Stomach (tissue), 9 donors: ENCODE data around the gene SULT6B1. TPM values are rescaled to one million over a fixed set of nuclear protein-coding genes. Genes with fewer than 3 reads are reported as not detected.

Experiments used
- DNase-seq, 2 donors: peaks; one replicate each; pipeline versions ENCODE4 v3.0.0 to v3.0.0-alpha.2; 2013 to 2019
- H3K27ac ChIP-seq, 5 donors: fragments of 200-600 bp in 4 of 5; sonication (generic) in 4 of 5; one replicate each; pipeline ENCODE4 v1.5.1; 2013 to 2019; ENCODE audit warnings: mild to moderate bottlenecking in 1 of 5, moderate library complexity in 1 of 5
- H3K27me3 ChIP-seq, 3 donors: fragments of 200-600 bp; sonication (generic); one replicate each; pipeline ENCODE4 v1.5.1; 2017 to 2019; ENCODE audit warnings: mixed run types in 1 of 3
- H3K36me3 ChIP-seq, 4 donors: fragments of 200-600 bp; sonication (generic); 1 replicate in 3 of 4; 2 replicates in 1 of 4; pipeline ENCODE4 v1.5.1; 2016 to 2019
- H3K4me1 ChIP-seq, 4 donors: fragments of 200-600 bp; sonication (generic); one replicate each; pipeline ENCODE4 v1.5.1; 2016 to 2019
- H3K4me3 ChIP-seq, 4 donors: fragments of 200-600 bp; sonication (generic) in 3 of 4; one replicate each; pipeline ENCODE4 v1.5.1; 2016 to 2019; ENCODE audit warnings: mild to moderate bottlenecking in 1 of 4
- H3K9me3 ChIP-seq, 4 donors: fragments of 200-600 bp; sonication (generic); one replicate each; pipeline ENCODE4 v1.5.1; 2016 to 2019
- CTCF ChIP-seq, 7 experiments: fragments of 450-650 bp in 4 of 7; fragments of 200-600 bp in 3 of 7; sonication (generic) in 3 of 7; IDR thresholded peaks; one replicate each; pipeline ENCODE4 v1.5.1; 2016 to 2019; ENCODE audit warnings: antibody characterized with exemption in 7 of 7, control low read depth in 2 of 7, mild to moderate bottlenecking in 1 of 7
- EP300 ChIP-seq: sonication (generic); formaldehyde crosslinking; IDR thresholded peaks from one replicate; pipeline ENCODE4 v1.6.1; 2017; ENCODE audit warnings: antibody characterized with exemption
- POLR2A ChIP-seq, 4 donors: fragments of 450-650 bp; IDR thresholded peaks; one replicate each; pipeline ENCODE4 v1.6.1; 2016; ENCODE audit warnings: antibody characterized with exemption in 4 of 4, control low read depth in 2 of 4, mild to moderate bottlenecking in 1 of 4, moderate library complexity in 1 of 4
- POLR2AphosphoS5 ChIP-seq, 3 donors: sonication (generic); formaldehyde crosslinking; IDR thresholded peaks; one replicate each; pipeline ENCODE4 v1.6.1; 2016; ENCODE audit warnings: antibody characterized with exemption in 3 of 3
- WGBS, 5 donors: extraction: QIAGEN DNeasy Blood & Tissue Kit in 3 of 5; methylation state at CpG; one replicate each; pipeline versions ENCODE4 v1.1.5 to v1.1.7; 2013 to 2018; 5-methylcytosine and 5-hydroxymethylcytosine counted together
- intact Hi-C: fragments of 100-400 bp; cut with DNase I; formaldehyde crosslinking; loops from one replicate; pipeline ENCODE4 v1.15.1; 2023; ENCODE audit warnings: low total_unique reads
- polyA plus RNA-seq, 3 donors: library from polyadenylated mRNA; stranded (reverse); fragments of 200-250 nt; gene quantifications; one replicate each; pipeline ENCODE4 v1.2.3, GENCODE V29; 2013
- total RNA-seq, 5 donors: library from RNA; depleted of rRNA; stranded (reverse); fragments of >200 nt; gene quantifications; one replicate each; pipeline versions ENCODE4 v1.1.0 to v1.2.3, GENCODE V29; 2014 to 2016
- donor health status: healthy with polysubstance abuse.
- donor health status: Bipolar disorder and iron deficiency.
- donor health status: healthy.

The SULT6B1 gene
- total and polyA plus RNA-seq, 8 donors: not detected

DNA sequence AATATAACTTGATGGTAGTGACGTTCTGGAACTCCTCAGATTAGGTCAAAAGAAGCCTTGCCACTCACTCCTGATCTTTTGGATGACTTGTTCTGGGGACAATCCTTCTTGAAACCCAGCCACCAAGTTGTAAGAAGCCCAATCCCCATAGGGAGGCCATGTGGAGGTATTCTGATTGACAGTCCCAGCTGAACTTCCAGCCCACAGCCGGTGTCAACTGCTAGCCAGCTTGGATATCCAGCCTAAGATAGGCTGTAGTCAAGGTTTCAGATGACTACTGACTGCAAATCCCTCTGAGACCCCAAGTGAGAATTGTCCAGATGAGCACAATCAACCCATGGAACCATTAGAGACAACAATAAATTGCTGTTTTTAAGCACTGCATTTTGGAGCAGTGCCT, 63.1 kb downstream of the SULT6B1 start:
- 95 to 100% (median 98%) methylated on average over 2 of the region's 2 CpGs for WGBS, 5 donors

GRCh38 chr2:37119157-37119556, 69.3 kb downstream of the SULT6B1 start:
- no peak for TF ChIP-seq POLR2A (IDR thresholded peaks at IDR 0.05)
- no peak for TF ChIP-seq EP300
- TF ChIP-seq CTCF (IDR thresholded peaks at IDR 0.05): no peak
- TF ChIP-seq POLR2AphosphoS5 (IDR thresholded peaks at IDR 0.05): no peak
- H3K4me3 ChIP-seq: no peak overlapping the region
- intact Hi-C loops: no loop called here
- DNase-seq: no peak
- WGBS, 5 donors: 93 to 95% (median 94%) methylated on average over 5 of the region's 5 CpGs
- H3K27ac ChIP-seq: no peak overlapping the region
- H3K36me3 ChIP-seq: peaks cover 27 to 94% (median 92%) of the 10 kb centered on the region in 4 donors
- no peaks in the 10 kb centered on the region for H3K4me1 ChIP-seq
- no peaks in the 10 kb centered on the region for H3K27me3 ChIP-seq
- H3K9me3 ChIP-seq: no peaks in the 10 kb centered on the region

More for the DNA sequence above, 63.1 kb downstream of the SULT6B1 start:
- Histone ChIP-seq H3K4me1 (no peaks in the 10 kb centered on the region), H3K36me3 (peaks cover 27 to 100% (median 97%) of the 10 kb centered on the region in 4 donors), H3K27ac (no peak overlapping the region), H3K27me3 (no peaks in the 10 kb centered on the region), H3K9me3 (no peaks in the 10 kb centered on the region), H3K4me3 (no peak overlapping the region)
- intact Hi-C loops: no loop called here
- no peak for TF ChIP-seq CTCF (IDR thresholded peaks at IDR 0.05)
- TF ChIP-seq POLR2AphosphoS5 (IDR thresholded peaks at IDR 0.05): no peak
- no peak for TF ChIP-seq EP300
- TF ChIP-seq POLR2A (IDR thresholded peaks at IDR 0.05): no peak
- DNase-seq: no peak

Other genes starting within 250 kb of the SULT6B1 start
- 10 to 100 TPM in 4 of 5 donors, 1 to 10 TPM in 1; 5.8 to 34.9 (median 20.1) TPM for gene STRN, start 222.1 kb downstream of the SULT6B1 start, total RNA-seq
- 1 to 10 TPM; 3.5 to 5.7 (median 3.7) TPM for gene STRN, start 222.1 kb downstream of the SULT6B1 start, polyA plus RNA-seq
- 10 to 100 TPM; 24.8 to 95.1 (median 53.1) TPM for gene HEATR5B, start 104.3 kb downstream of the SULT6B1 start, total RNA-seq
- gene HEATR5B, start 104.3 kb downstream of the SULT6B1 start, polyA plus RNA-seq: 1 to 10 TPM; 3.2 to 6.1 (median 4.3) TPM
- 1 to 10 TPM in 4 of 5 donors, under 1 TPM in 1; 0.45 to 7.9 (median 4.8) TPM for gene GPATCH11, start 104.2 kb downstream of the SULT6B1 start, total RNA-seq
- 1 to 10 TPM; 2.2 to 6.7 (median 4.7) TPM for gene GPATCH11, start 104.2 kb downstream of the SULT6B1 start, polyA plus RNA-seq
- 10 to 100 TPM in 4 of 5 donors, 1 to 10 TPM in 1; 7.5 to 55.3 (median 40.2) TPM for gene EIF2AK2, start 31.7 kb downstream of the SULT6B1 start, total RNA-seq
- gene EIF2AK2, start 31.7 kb downstream of the SULT6B1 start, polyA plus RNA-seq: 1 to 10 TPM; 4.7 to 7.3 (median 5.2) TPM
- gene CEBPZOS, start 7.8 kb upstream of the SULT6B1 start, total RNA-seq: 10 to 100 TPM in 3 of 5 donors, 1 to 10 TPM in 2; 2.9 to 37.9 (median 11.2) TPM
- 10 to 100 TPM; 42.2 to 52.5 (median 45.7) TPM for gene CEBPZOS, start 7.8 kb upstream of the SULT6B1 start, polyA plus RNA-seq
- 10 to 100 TPM; 18.7 to 58.2 (median 43.4) TPM for gene CEBPZ, start 42.9 kb upstream of the SULT6B1 start, total RNA-seq
- 10 to 100 TPM; 40.3 to 59.4 (median 54.2) TPM for gene CEBPZ, start 42.9 kb upstream of the SULT6B1 start, polyA plus RNA-seq
- 10 to 100 TPM; 19.6 to 79.9 (median 26.4) TPM for gene NDUFAF7, start 43.0 kb upstream of the SULT6B1 start, total RNA-seq
- 10 to 100 TPM in 1 of 3 donors, 1 to 10 TPM in 2; 7.3 to 11.1 (median 8.9) TPM for gene NDUFAF7, start 43.0 kb upstream of the SULT6B1 start, polyA plus RNA-seq
- gene PRKD3, start 136.2 kb upstream of the SULT6B1 start, total RNA-seq: 10 to 100 TPM in 4 of 5 donors, 1 to 10 TPM in 1; 7.0 to 86.5 (median 15.2) TPM
- gene PRKD3, start 136.2 kb upstream of the SULT6B1 start, polyA plus RNA-seq: 10 to 100 TPM in 1 of 3 donors, 1 to 10 TPM in 2; 4.2 to 14.7 (median 9.5) TPM
- 10 to 100 TPM in 2 of 5 donors, 1 to 10 TPM in 2, not detected in 1; 1.3 to 26.6 (median 8.6) TPM for gene QPCT, start 156.0 kb upstream of the SULT6B1 start, total RNA-seq
- 1 to 10 TPM; 1.6 to 4.4 (median 3.7) TPM for gene QPCT, start 156.0 kb upstream of the SULT6B1 start, polyA plus RNA-seq